ENCODE data around the gene COX17. TPM values are rescaled to one million over a fixed set of nuclear protein-coding genes. Genes with fewer than 3 reads are reported as not detected.

Gene COX17
- polyA plus RNA-seq, 1 of the 3 experiments (the other 2 are of a cell fraction), result 21.5 TPM

DNA sequence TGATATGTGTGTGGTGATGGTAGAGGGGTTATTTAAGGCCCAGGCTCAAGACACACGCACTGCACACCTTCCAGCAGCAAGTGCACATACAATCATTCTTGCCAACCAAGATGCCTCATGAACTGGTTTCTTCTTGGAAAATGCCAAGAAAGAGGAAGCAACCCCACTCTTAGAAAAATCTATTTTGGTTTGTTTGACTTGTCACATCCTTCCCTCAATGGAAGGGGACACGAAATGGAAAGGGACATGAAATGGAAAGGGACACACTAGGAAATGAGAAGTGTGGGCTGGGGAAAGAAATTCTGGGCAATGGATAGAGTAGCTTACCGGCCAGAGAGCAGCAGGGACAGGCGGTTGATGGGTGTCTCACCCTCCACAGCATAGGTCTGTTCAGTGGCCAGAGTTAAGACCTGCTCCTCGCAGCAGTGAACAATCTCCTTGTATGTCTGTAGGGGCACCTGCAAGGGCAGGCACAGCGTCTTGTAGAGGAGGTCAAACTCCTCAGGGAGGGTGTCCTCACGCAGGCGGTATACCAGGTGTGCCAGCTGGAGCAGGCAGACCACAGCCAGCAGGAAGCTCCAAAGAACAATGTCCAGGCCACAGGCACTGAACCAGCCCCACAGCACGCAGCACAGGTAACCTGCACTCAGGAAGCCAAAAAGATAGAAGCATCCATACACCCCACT, 17.5 kb downstream of the COX17 start:
- Histone ChIP-seq H3K27ac (ENCODE audit: low read depth in 2 of 2, low read length in 1 of 2) (peak overlapping the region; percentile 93 to 98; a peak in 3 of 4 replicates), H3K4me1 (ENCODE audit: control insufficient read depth in 1 of 2, insufficient read depth in 2 of 2, low read depth in 1 of 2, low read length in 1 of 2) (peaks cover 31 to 63% of the 10 kb centered on the region in 2 experiments), H3K36me3 (replicated peaks in 1 of 2; ENCODE audit: control insufficient read depth in 1 of 2, insufficient read depth in 2 of 2, low read length in 1 of 2) (peaks cover 0 to 8% of the 10 kb centered on the region in 2 experiments), H3F3A (replicated peaks; ENCODE audit: insufficient read depth) (peaks cover 25% of the 10 kb centered on the region), H3K9me2 (no peaks in the 10 kb centered on the region), H3K9me3 (no peaks in the 10 kb centered on the region), H3K9ac (no peak overlapping the region), H4K20me1 (ENCODE audit: insufficient read depth) (no peaks in the 10 kb centered on the region), H3K27me3 (ENCODE audit: insufficient read depth) (no peaks in the 10 kb centered on the region), H3K79me2 (ENCODE audit: insufficient read depth) (no peaks in the 10 kb centered on the region), H3K4me2 (0 out of 2 replicates have a peak overlapping the region, but pooled peaks have one; percentile 46), H3K4me3 (ENCODE audit: low read depth in 2 of 2, low read length in 1 of 2) (peak overlapping the region; percentile 9 to 36; a peak in 3 of 4 replicates), H2AFZ (ENCODE audit: low read depth) (no peak overlapping the region)
- POLR2A ChIA-PET, result interaction anchor here (1.4 to 2.6 kb wide), 6 partner anchors 16 to 326 kb away, joined by 4 to 11 read pairs (median 9); partner anchors contain the start of gene TIMMDC1
- WGBS (ENCODE audit: low lambda C conversion rate), result 83% methylated on average over 9 of the region's 9 CpGs
- TF ChIP-seq RFX5 (IDR thresholded peaks at IDR 0.05; ENCODE audit: low read length) (no peak), SMC3 (IDR thresholded peaks at IDR 0.05; ENCODE audit: low read depth, low read length) (no peak)
- CTCF ChIA-PET, result interaction anchor here (0.7 kb wide), 1 partner anchor 214 kb away, joined by 3 read pairs; no protein-coding TSS in a partner anchor
- DNase-seq, result no peak

DNA sequence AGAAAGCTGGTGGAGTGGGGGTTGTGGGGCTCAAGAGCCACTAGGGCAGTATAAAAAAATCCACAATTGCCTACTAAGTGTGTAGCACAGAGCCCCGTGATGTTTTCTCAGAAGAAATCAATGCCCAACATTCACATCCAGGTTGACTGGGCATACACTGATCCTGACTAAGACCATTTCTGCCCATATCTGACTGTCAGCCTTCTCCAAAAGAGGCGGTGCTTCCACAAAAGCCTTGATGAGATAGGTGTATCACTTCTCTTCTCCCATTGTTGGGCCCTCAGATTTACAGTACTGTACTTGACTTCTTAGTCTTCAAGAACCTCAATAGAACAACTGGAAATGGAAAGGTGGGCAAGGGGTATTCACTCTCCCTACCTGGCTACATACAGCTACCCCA, 18.2 kb downstream of the COX17 start:
- peaks cover 18% of the 10 kb centered on the region for H3F3A ChIP-seq (replicated peaks; ENCODE audit: insufficient read depth)
- no peaks in the 10 kb centered on the region for H3K9me3 ChIP-seq
- DNase-seq, result no peak
- H3K79me2 ChIP-seq (ENCODE audit: insufficient read depth), result no peaks in the 10 kb centered on the region
- peaks cover 28 to 59% of the 10 kb centered on the region in 2 experiments for H3K4me1 ChIP-seq (ENCODE audit: control insufficient read depth in 1 of 2, insufficient read depth in 2 of 2, low read depth in 1 of 2, low read length in 1 of 2)
- POLR2A ChIA-PET, result interaction anchor here (0.7 to 2.6 kb wide), 3 partner anchors 21 to 161 kb away, joined by 3 to 9 read pairs (median 4); partner anchors contain the start of gene TIMMDC1
- no peaks in the 10 kb centered on the region for H4K20me1 ChIP-seq (ENCODE audit: insufficient read depth)
- peaks cover 0 to 8% of the 10 kb centered on the region in 2 experiments for H3K36me3 ChIP-seq (replicated peaks in 1 of 2; ENCODE audit: control insufficient read depth in 1 of 2, insufficient read depth in 2 of 2, low read length in 1 of 2)
- H3K4me2 ChIP-seq, result peak overlapping the region; percentile 46; the same call in 1 of the 2 replicates
- H3K27ac ChIP-seq (ENCODE audit: low read depth in 2 of 2, low read length in 1 of 2), result peak overlapping the region; percentile 93 to 98; a peak in 3 of 4 replicates
- peak overlapping the region in 1 of 2 experiments; percentile 36; a peak in 2 of 4 replicates for H3K4me3 ChIP-seq (ENCODE audit: low read depth in 2 of 2, low read length in 1 of 2)
- H3K27me3 ChIP-seq (ENCODE audit: insufficient read depth), result no peaks in the 10 kb centered on the region
- no peak for TF ChIP-seq RXRA (IDR thresholded peaks at IDR 0.05; ENCODE audit: borderline replicate concordance, low read depth)
- TF ChIP-seq YY1 (IDR thresholded peaks at IDR 0.05; ENCODE audit: low read depth), result no peak
- no peak for TF ChIP-seq EP300 (IDR thresholded peaks at IDR 0.05; ENCODE audit: borderline replicate concordance in 1 of 2, low read depth in 1 of 2, low read length in 1 of 2)
- no peak for TF ChIP-seq MEF2A (IDR thresholded peaks at IDR 0.05; ENCODE audit: borderline replicate concordance, low read depth)
- TF ChIP-seq NRF1 (IDR thresholded peaks at IDR 0.05; ENCODE audit: low read depth, low read length), result no peak
- H3K9ac ChIP-seq, result no peak overlapping the region
- WGBS (ENCODE audit: low lambda C conversion rate), result 73% methylated on average over 2 of the region's 2 CpGs
- no peak overlapping the region for H2AFZ ChIP-seq (ENCODE audit: low read depth)
- CTCF ChIA-PET, result interaction anchor here (0.6 to 1.1 kb wide), 3 partner anchors 9 to 213 kb away, joined by 3 to 4 read pairs (median 3); no protein-coding TSS in a partner anchor
- no peaks in the 10 kb centered on the region for H3K9me2 ChIP-seq

DNA sequence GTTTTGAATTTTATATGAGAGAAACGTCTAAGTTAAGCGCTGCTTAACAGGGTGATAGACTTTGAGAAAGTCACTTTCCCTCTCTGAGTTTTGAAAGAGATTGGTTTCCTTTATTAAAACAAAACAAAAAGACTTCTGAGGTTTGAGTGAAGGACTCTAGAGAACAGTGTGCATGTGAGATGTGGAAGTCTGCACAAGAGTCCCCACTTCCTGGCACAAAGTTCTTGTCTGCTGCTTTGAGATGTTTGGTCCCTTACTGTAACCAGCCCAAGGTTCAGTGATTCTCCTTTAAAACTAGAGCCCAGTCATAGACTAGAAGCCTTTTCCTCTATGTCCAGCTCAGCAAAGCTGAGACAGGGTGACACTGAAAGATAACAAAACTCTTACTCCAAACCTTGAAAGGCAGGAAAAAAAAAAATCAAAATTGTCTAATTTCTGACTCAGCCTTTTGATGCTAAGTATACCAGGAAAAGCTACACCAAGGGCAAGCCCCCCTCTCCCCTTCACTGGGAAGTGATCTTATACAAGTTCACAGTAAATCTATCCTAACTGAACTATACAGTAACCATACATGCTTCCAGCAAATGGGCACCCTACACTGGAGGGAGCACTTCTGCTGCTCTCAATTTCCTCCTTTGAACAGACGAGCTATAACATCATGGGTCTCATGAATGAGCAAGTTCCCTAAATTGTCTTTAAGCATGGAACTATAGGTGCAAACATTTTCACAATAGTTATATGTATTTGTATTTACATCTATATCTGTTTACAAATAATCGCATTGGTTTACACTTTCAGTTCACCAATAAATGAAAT, 19.1 kb downstream of the COX17 start:
- ChIA-PET CTCF (interaction anchor here (0.6 to 1.1 kb wide), 2 partner anchors 8 to 21 kb away, joined by 3 to 4 read pairs; no protein-coding TSS in a partner anchor), POLR2A (interaction anchor here (0.7 to 1.4 kb wide), 2 partner anchors 20 to 160 kb away, joined by 3 to 4 read pairs; partner anchors contain the start of gene TIMMDC1)
- H3K27me3 ChIP-seq (ENCODE audit: insufficient read depth), result no peaks in the 10 kb centered on the region
- H2AFZ ChIP-seq (ENCODE audit: low read depth), result peak overlapping the region; percentile 58; the same call in 1 of the 2 replicates
- peaks cover 0 to 8% of the 10 kb centered on the region in 2 experiments for H3K36me3 ChIP-seq (replicated peaks in 1 of 2; ENCODE audit: control insufficient read depth in 1 of 2, insufficient read depth in 2 of 2, low read length in 1 of 2)
- peak overlapping the region; percentile 46 for H3K4me2 ChIP-seq
- TF ChIP-seq, protein P1, sequence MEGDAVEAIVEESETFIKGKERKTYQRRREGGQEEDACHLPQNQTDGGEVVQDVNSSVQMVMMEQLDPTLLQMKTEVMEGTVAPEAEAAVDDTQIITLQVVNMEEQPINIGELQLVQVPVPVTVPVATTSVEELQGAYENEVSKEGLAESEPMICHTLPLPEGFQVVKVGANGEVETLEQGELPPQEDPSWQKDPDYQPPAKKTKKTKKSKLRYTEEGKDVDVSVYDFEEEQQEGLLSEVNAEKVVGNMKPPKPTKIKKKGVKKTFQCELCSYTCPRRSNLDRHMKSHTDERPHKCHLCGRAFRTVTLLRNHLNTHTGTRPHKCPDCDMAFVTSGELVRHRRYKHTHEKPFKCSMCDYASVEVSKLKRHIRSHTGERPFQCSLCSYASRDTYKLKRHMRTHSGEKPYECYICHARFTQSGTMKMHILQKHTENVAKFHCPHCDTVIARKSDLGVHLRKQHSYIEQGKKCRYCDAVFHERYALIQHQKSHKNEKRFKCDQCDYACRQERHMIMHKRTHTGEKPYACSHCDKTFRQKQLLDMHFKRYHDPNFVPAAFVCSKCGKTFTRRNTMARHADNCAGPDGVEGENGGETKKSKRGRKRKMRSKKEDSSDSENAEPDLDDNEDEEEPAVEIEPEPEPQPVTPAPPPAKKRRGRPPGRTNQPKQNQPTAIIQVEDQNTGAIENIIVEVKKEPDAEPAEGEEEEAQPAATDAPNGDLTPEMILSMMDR (IDR thresholded peaks at IDR 0.05), result 0 out of 2 replicates have a peak, but pooled peaks have one; percentile 15
- TF ChIP-seq FOXJ3 (CRISPR knock-in tag; IDR thresholded peaks at IDR 0.05), result no peak
- TF ChIP-seq, protein P2, sequence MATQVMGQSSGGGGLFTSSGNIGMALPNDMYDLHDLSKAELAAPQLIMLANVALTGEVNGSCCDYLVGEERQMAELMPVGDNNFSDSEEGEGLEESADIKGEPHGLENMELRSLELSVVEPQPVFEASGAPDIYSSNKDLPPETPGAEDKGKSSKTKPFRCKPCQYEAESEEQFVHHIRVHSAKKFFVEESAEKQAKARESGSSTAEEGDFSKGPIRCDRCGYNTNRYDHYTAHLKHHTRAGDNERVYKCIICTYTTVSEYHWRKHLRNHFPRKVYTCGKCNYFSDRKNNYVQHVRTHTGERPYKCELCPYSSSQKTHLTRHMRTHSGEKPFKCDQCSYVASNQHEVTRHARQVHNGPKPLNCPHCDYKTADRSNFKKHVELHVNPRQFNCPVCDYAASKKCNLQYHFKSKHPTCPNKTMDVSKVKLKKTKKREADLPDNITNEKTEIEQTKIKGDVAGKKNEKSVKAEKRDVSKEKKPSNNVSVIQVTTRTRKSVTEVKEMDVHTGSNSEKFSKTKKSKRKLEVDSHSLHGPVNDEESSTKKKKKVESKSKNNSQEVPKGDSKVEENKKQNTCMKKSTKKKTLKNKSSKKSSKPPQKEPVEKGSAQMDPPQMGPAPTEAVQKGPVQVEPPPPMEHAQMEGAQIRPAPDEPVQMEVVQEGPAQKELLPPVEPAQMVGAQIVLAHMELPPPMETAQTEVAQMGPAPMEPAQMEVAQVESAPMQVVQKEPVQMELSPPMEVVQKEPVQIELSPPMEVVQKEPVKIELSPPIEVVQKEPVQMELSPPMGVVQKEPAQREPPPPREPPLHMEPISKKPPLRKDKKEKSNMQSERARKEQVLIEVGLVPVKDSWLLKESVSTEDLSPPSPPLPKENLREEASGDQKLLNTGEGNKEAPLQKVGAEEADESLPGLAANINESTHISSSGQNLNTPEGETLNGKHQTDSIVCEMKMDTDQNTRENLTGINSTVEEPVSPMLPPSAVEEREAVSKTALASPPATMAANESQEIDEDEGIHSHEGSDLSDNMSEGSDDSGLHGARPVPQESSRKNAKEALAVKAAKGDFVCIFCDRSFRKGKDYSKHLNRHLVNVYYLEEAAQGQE (IDR thresholded peaks at IDR 0.05; ENCODE audit: low read depth, low read length), result no peak
- 82% methylated on average over 4 of the region's 4 CpGs for WGBS (ENCODE audit: low lambda C conversion rate)
- peak overlapping the region; percentile 23 to 98; a peak in 3 of 4 replicates for H3K27ac ChIP-seq (ENCODE audit: low read depth in 2 of 2, low read length in 1 of 2)
- peak overlapping the region in 1 of 2 experiments; percentile 36; a peak in 2 of 4 replicates for H3K4me3 ChIP-seq (ENCODE audit: low read depth in 2 of 2, low read length in 1 of 2)
- no peaks in the 10 kb centered on the region for H3K79me2 ChIP-seq (ENCODE audit: insufficient read depth)
- H3K4me1 ChIP-seq (ENCODE audit: control insufficient read depth in 1 of 2, insufficient read depth in 2 of 2, low read depth in 1 of 2, low read length in 1 of 2), result peaks cover 21 to 53% of the 10 kb centered on the region in 2 experiments
- H3K9me2 ChIP-seq, result no peaks in the 10 kb centered on the region
- peaks cover 9% of the 10 kb centered on the region for H3F3A ChIP-seq (replicated peaks; ENCODE audit: insufficient read depth)
- no peak overlapping the region for H3K9ac ChIP-seq
- H4K20me1 ChIP-seq (ENCODE audit: insufficient read depth), result no peaks in the 10 kb centered on the region
- DNase-seq, result no peak
- H3K9me3 ChIP-seq, result no peaks in the 10 kb centered on the region
